Naive B cell (primary cell): ENCODE measurements around the gene PAX9. TPM values are rescaled to one million over a fixed set of nuclear protein-coding genes. Genes with fewer than 3 reads are reported as not detected.
"Not testable (repeated sequence)": the region's sequence is repeated elsewhere in the genome, so short reads cannot be mapped to it uniquely, and the experiment has no call there.

Experiments used
- ATAC-seq, 2 donors: fragments of 150-1000 bp; cut with Tn5 transposase; 2 replicates each; pipeline ENCODE4 v1.10.0; 2021; ENCODE audit warnings: low read depth in 2 of 2, mild to moderate bottlenecking in 2 of 2, moderate library complexity in 2 of 2
- DNase-seq: peaks from one replicate; pipeline ENCODE4 v3.0.0; 2022
- H3K27ac Mint-ChIP-seq, 6 donors: one replicate each; pipeline ENCODE4 v1.8.0; 2020 to 2022; ENCODE audit warnings: mild to moderate bottlenecking in 6 of 6, mixed read lengths in 6 of 6, moderate library complexity in 5 of 6, inconsistent platforms in 2 of 6
- H3K27me3 Mint-ChIP-seq, 3 donors: one replicate each; pipeline ENCODE4 v1.8.0; 2021 to 2022; ENCODE audit warnings: mixed read lengths in 3 of 3, mild to moderate bottlenecking in 1 of 3
- H3K36me3 Mint-ChIP-seq, 2 donors: one replicate each; pipeline ENCODE4 v1.8.0; 2020 to 2022; ENCODE audit warnings: mixed read lengths in 2 of 2, inconsistent platforms in 1 of 2, mild to moderate bottlenecking in 1 of 2
- H3K4me1 Mint-ChIP-seq, 3 donors: one replicate each; pipeline ENCODE4 v1.8.0; 2020 to 2022; ENCODE audit warnings: mixed read lengths in 3 of 3, inconsistent platforms in 1 of 3, mild to moderate bottlenecking in 1 of 3, moderate library complexity in 1 of 3
- H3K4me3 Mint-ChIP-seq, 8 donors: one replicate each; pipeline ENCODE4 v1.8.0; 2020 to 2022; ENCODE audit warnings: mild to moderate bottlenecking in 8 of 8, mixed read lengths in 8 of 8, moderate library complexity in 8 of 8, inconsistent platforms in 2 of 8
- H3K9me3 Mint-ChIP-seq, 7 donors: one replicate each; pipeline ENCODE4 v1.8.0; 2020 to 2022; ENCODE audit warnings: mixed read lengths in 7 of 7, mild to moderate bottlenecking in 5 of 7, inconsistent platforms in 2 of 7, moderate library complexity in 1 of 7
- polyA plus RNA-seq, 6 donors: library from polyadenylated mRNA; unstranded; fragments of 300-500 nt; fragmentation: Illumina TruSeq; gene quantifications; one replicate each; pipeline ENCODE4 v1.2.3, GENCODE V29; 2021; ENCODE audit warnings: low read depth in 6 of 6

The PAX9 gene
- polyA plus RNA-seq, 6 donors from 2014 or later: not detected

GRCh38 chr14:36667679-36668078 is 6.0 kb downstream of the PAX9 start:
- DNase-seq (no peak), ATAC-seq (no peak)
- no peak overlapping the region for H3K27ac Mint-ChIP-seq
- H3K4me3 Mint-ChIP-seq: no peak overlapping the region
- peaks cover 37 to 48% (median 46%) of the 10 kb centered on the region in 3 donors for H3K27me3 Mint-ChIP-seq
- peaks cover 0 to 22% (median 3%) of the 10 kb centered on the region in 7 donors for H3K9me3 Mint-ChIP-seq
- H3K36me3 Mint-ChIP-seq: peaks cover 0 to 29% of the 10 kb centered on the region in 2 donors
- peaks cover 3 to 18% (median 5%) of the 10 kb centered on the region in 3 donors for H3K4me1 Mint-ChIP-seq

GRCh38 chr14:36671149-36671548 is 9.5 kb downstream of the PAX9 start:
- no peak overlapping the region for H3K4me3 Mint-ChIP-seq
- no peak overlapping the region for H3K27ac Mint-ChIP-seq
- DNase-seq (no peak), ATAC-seq (no peak)
- H3K4me1 Mint-ChIP-seq: no peaks in the 10 kb centered on the region
- peaks cover 19 to 32% (median 30%) of the 10 kb centered on the region in 3 donors for H3K27me3 Mint-ChIP-seq
- H3K36me3 Mint-ChIP-seq: peaks cover 0 to 10% of the 10 kb centered on the region in 2 donors
- H3K9me3 Mint-ChIP-seq: peaks cover 0 to 10% (median 2%) of the 10 kb centered on the region in 7 donors

DNA sequence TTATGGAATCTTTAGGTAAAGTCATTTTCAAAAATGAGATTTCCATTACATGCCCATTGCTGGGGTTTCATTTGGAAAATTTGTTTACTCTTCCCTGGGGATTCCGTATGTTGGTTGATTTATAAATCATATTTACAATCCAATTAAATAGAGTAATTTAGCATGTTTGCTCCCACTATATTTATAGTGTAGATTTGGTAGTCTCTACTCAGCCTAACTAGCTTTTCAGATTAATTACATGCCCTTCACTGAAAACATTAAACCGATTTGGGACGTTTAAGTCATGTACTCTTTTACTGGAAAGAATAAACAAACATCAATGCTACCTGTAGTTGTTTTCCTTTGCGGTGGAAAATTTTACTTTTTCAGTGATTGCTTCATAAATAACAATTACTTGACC is 10.4 kb downstream of the PAX9 start:
- Mint-ChIP-seq H3K27ac (no peak overlapping the region), H3K9me3 (peaks cover 0 to 12% (median 2%) of the 10 kb centered on the region in 7 donors), H3K4me1 (no peaks in the 10 kb centered on the region), H3K36me3 (peaks cover 0 to 10% of the 10 kb centered on the region in 2 donors), H3K4me3 (no peak overlapping the region), H3K27me3 (peaks cover 19 to 37% (median 33%) of the 10 kb centered on the region in 3 donors)
- no peak for DNase-seq
- ATAC-seq: no peak

GRCh38 chr14:36674659-36675058 is 13.0 kb downstream of the PAX9 start:
- ATAC-seq (no peak), DNase-seq (no peak)
- Mint-ChIP-seq H3K4me3 (no peak overlapping the region), H3K9me3 (peaks cover 0 to 8% (median 0%) of the 10 kb centered on the region in 7 donors), H3K27ac (no peak overlapping the region), H3K4me1 (no peaks in the 10 kb centered on the region), H3K36me3 (no peaks in the 10 kb centered on the region), H3K27me3 (peaks cover 19 to 35% (median 29%) of the 10 kb centered on the region in 3 donors)

DNA sequence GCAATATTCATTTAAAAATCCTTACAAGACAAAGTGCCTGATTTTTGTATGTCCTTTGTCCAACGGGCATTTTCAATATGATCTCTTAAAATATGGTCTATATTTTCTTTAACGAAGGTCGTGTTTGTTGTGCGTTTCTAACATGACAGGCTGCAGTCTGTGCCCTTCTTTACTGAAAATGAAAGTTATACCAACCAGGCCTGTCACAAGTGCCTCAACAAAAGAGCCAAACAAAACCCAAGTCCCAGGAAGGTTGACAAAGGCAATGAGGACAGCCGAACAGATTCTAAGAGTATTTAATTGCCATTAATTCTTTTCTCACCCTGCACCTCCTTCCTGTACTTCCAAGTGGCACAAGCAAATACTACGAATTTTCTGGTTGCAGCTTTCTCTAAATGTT is 13.9 kb downstream of the PAX9 start:
- no peak overlapping the region for H3K27ac Mint-ChIP-seq
- no peak for ATAC-seq
- peaks cover 19 to 35% (median 29%) of the 10 kb centered on the region in 3 donors for H3K27me3 Mint-ChIP-seq

DNA sequence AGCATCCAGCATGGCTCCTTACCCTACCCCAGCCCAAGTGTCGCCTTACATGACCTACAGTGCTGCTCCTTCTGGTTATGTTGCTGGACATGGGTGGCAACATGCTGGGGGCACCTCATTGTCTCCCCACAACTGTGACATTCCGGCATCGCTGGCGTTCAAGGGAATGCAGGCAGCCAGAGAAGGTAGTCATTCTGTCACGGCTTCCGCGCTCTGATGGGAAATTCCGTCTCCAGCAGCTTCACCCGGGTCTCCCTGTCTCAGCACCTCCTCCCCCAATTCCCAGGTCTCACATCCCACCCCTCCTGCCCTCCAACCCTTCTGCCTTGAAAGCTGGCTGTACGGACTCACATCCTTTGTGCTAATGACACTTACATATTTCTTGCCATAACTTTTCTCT is 14.6 kb downstream of the PAX9 start:
- DNase-seq: no peak

More for the DNA sequence above, 13.9 kb downstream of the PAX9 start:
- Mint-ChIP-seq H3K9me3 (peaks cover 0 to 8% (median 0%) of the 10 kb centered on the region in 7 donors), H3K4me3 (no peak overlapping the region), H3K36me3 (no peaks in the 10 kb centered on the region), H3K4me1 (no peaks in the 10 kb centered on the region)
- DNase-seq: no peak

DNA sequence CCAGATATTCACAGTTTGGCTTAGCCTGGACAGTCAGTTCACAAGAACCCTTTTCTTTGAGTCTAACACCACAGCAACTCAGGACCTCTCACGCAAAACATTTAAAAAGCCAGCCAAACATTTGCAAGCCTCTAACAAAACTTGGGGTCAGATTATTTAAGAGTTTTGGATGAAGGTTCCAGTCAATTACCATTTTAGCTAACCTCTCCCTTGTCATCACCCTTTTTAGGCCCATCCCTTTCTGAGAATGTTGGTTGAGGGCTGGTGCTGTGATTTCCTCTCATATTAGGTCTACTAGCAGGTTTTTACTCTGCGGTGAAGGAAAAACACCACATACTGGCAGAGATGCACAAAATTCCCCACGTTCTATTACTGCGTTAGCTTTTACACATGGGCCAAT is 20.7 kb downstream of the PAX9 start:
- H3K36me3 Mint-ChIP-seq: no peaks in the 10 kb centered on the region
- H3K27me3 Mint-ChIP-seq: peaks cover 2 to 10% (median 7%) of the 10 kb centered on the region in 3 donors
- ATAC-seq (no peak), DNase-seq (no peak)
- H3K4me1 Mint-ChIP-seq: no peaks in the 10 kb centered on the region
- H3K4me3 Mint-ChIP-seq: no peak overlapping the region
- H3K27ac Mint-ChIP-seq: peak overlapping the region in 1 of 6 donors; percentile 81
- H3K9me3 Mint-ChIP-seq: peaks cover 0 to 2% (median 0%) of the 10 kb centered on the region in 7 donors

More for the DNA sequence above, 14.6 kb downstream of the PAX9 start:
- H3K27ac Mint-ChIP-seq: peak overlapping the region in 1 of 6 donors; percentile 13
- no peak for ATAC-seq
- no peaks in the 10 kb centered on the region for H3K4me1 Mint-ChIP-seq
- H3K27me3 Mint-ChIP-seq: peaks cover 15 to 35% (median 29%) of the 10 kb centered on the region in 3 donors
- no peaks in the 10 kb centered on the region for H3K36me3 Mint-ChIP-seq
- peaks cover 0 to 8% (median 0%) of the 10 kb centered on the region in 7 donors for H3K9me3 Mint-ChIP-seq
- H3K4me3 Mint-ChIP-seq: no peak overlapping the region

DNA sequence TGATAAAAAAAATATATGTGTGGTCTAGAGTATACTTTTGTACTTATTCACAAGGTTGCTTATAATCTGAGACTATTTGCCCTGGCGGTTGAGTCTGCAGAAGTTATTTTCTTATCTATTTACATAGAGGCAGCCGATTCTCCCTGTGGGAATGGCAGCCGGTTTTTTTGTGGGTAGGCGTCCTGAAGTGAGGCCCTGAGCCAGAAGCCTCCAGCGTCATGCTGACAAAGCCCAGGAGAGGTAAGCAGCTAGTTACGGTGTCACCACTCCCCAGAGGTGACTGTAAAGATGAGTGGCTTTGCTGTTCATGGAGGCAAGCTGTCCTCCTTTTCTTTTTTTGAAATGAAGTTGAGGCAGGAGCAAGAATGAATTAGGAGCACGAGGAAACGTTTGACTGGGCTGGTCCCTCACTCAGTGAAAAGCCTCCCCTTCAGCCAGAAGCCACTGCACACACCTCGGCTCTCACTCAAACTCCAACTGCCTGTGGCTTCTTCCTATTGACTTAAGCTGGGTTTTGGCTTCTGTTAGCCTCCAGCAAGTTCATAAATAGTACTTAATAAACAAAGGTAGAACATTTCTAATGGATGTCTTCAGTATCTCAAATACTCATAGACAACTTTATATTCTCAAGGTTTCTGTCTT is 21.5 kb downstream of the PAX9 start:
- Mint-ChIP-seq H3K4me3 (no peak overlapping the region), H3K4me1 (no peaks in the 10 kb centered on the region), H3K27ac (no peak overlapping the region), H3K27me3 (peaks cover 8% of the 10 kb centered on the region in 3 donors), H3K36me3 (no peaks in the 10 kb centered on the region), H3K9me3 (peaks cover 0 to 5% (median 2%) of the 10 kb centered on the region in 7 donors)
- DNase-seq: no peak
- no peak for ATAC-seq

- no peak overlapping the region for H3K27ac Mint-ChIP-seq
- H3K4me1 Mint-ChIP-seq: no peaks in the 10 kb centered on the region
- DNase-seq: no peak
- no peak overlapping the region for H3K4me3 Mint-ChIP-seq
- peaks cover 0 to 7% (median 2%) of the 10 kb centered on the region in 7 donors for H3K9me3 Mint-ChIP-seq
- no peaks in the 10 kb centered on the region for H3K36me3 Mint-ChIP-seq
- no peak for ATAC-seq
- peaks cover 3 to 10% (median 9%) of the 10 kb centered on the region in 3 donors for H3K27me3 Mint-ChIP-seq
Observed at GRCh38 chr14:36684946-36685345, 23.3 kb downstream of the PAX9 start.

DNA sequence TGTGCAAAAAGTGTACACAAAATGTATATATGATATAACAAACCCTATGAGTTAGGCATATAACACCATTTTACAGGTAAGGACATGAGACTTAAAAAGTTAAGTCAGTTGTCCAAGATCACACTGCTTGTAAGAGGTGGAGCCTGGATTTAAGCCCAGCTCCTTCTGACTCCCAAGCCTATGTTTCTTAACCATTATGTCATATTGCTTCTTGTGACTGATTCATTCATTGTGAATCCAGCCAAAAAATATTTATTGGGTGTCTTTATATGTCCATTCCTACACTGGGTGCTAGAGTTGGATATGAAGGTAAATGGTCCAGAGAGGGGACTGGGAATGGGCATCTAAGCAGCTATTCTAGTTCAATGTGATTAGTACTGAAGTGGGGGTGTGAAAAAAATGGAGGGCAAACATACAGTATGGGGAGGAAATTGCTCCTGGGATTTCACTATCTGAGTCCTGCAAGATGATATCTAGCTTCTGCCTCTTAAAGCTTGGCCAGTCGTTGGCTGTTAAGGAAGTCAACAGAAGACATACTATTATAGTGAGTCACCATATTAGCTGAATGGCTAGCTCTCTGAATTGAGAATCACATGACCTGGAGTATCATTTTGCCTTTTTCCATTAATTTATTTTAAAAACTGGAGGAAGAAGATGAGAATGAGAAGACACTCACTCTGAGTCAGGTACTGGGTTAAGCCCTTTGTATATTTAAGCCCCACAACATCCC is 28.8 kb downstream of the PAX9 start:
- Mint-ChIP-seq H3K4me3 (no peak overlapping the region), H3K4me1 (no peaks in the 10 kb centered on the region), H3K9me3 (peaks cover 3 to 17% (median 10%) of the 10 kb centered on the region in 7 donors), H3K27ac (no peak overlapping the region), H3K27me3 (peaks cover 0 to 10% (median 9%) of the 10 kb centered on the region in 3 donors), H3K36me3 (no peaks in the 10 kb centered on the region)
- DNase-seq (no peak), ATAC-seq (no peak)

DNA sequence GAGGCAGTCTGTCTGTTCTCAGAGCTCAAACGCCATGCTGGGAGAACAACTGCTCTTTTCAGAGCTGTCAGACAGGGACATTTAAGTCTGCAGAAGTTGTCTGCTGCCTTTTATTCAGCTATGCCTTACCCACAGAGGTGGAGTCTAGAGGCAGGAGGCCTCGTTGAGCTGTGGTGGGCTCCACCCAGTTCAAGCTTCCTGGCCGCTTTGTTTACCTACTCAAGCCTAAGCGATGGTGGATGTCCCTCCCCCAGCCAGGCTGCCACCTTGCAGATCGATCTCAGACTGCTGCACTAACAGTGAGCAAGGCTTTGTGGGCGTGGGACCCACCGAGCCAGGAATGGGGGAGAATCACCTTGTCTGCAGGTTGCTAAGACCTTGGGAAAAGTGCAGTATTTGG is 37.8 kb downstream of the PAX9 start:
- not testable (repeated sequence) for H3K4me3 Mint-ChIP-seq, H3K27ac Mint-ChIP-seq, H3K36me3 Mint-ChIP-seq, DNase-seq, H3K4me1 Mint-ChIP-seq, ATAC-seq
- Mint-ChIP-seq H3K27me3 (peaks cover 0 to 12% (median 0%) of the 10 kb centered on the region in 3 donors), H3K9me3 (peaks cover 5 to 19% (median 15%) of the 10 kb centered on the region in 7 donors)

DNA sequence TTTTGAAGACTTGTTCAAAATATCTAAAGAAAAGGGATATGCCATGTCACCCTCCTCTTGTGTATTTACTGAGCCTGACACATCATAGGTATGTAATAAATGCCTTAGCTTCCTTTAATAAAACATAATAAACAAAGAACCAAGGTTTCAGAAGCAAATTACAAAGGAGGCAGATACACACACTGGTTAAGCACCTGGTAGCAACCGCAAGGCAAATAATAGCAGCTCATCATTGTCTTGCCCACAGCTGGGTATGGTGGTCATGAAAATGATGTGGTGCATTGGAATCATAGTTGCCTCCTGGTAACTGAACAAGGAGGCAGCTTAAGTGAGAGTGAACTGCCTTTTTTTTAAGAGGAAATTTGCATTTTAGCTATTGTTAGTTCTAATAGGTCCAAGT is 39.0 kb downstream of the PAX9 start:
- Mint-ChIP-seq H3K27me3 (peaks cover 0 to 12% (median 0%) of the 10 kb centered on the region in 3 donors), H3K27ac (no peak overlapping the region), H3K36me3 (no peaks in the 10 kb centered on the region), H3K4me3 (no peak overlapping the region), H3K4me1 (no peaks in the 10 kb centered on the region), H3K9me3 (peaks cover 0 to 12% (median 10%) of the 10 kb centered on the region in 7 donors)
- ATAC-seq (no peak), DNase-seq (no peak)

DNA sequence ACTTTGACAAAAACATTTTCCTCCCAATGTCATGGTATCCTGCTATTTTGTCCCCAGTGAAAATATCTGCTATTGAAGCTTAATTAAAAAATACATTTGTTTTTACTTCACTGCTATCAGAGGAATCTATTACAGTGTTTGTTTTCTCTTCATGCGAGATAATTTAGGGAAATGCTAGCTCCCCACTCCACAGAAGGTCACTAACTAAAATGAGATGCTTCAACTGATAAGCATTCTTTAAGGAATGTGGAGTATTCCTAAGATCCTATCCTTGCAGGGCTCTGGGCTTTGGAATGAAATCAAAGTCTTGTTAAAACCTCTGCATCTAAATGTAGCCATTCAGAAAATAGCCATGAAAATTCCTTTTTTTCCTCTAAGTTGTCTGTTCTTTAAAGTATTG is 39.5 kb downstream of the PAX9 start:
- no peak overlapping the region for H3K4me3 Mint-ChIP-seq
- no peaks in the 10 kb centered on the region for H3K4me1 Mint-ChIP-seq
- ATAC-seq: no peak
- H3K27ac Mint-ChIP-seq: no peak overlapping the region
- peaks cover 0 to 12% (median 0%) of the 10 kb centered on the region in 3 donors for H3K27me3 Mint-ChIP-seq
- no peak for DNase-seq
- peaks cover 0 to 12% (median 10%) of the 10 kb centered on the region in 7 donors for H3K9me3 Mint-ChIP-seq
- no peaks in the 10 kb centered on the region for H3K36me3 Mint-ChIP-seq

- Mint-ChIP-seq H3K4me1 (no peaks in the 10 kb centered on the region), H3K27ac (no peak overlapping the region), H3K27me3 (peaks cover 0 to 12% (median 4%) of the 10 kb centered on the region in 3 donors), H3K9me3 (peaks cover 0 to 10% (median 5%) of the 10 kb centered on the region in 7 donors), H3K4me3 (no peak overlapping the region), H3K36me3 (no peaks in the 10 kb centered on the region)
- DNase-seq (no peak), ATAC-seq (no peak)
Observed at GRCh38 chr14:36702474-36702873, 40.8 kb downstream of the PAX9 start.
